ENCODE measurements around the gene UFSP1. TPM values are rescaled to one million over a fixed set of nuclear protein-coding genes. Genes with fewer than 3 reads are reported as not detected.
A peak's percentile ranks its signal among the peaks of the same experiment; 100 is the strongest.

Gene UFSP1
- total and polyA plus RNA-seq, 2 experiments from 2014 or later = 3.9 to 4.2 TPM

DNA sequence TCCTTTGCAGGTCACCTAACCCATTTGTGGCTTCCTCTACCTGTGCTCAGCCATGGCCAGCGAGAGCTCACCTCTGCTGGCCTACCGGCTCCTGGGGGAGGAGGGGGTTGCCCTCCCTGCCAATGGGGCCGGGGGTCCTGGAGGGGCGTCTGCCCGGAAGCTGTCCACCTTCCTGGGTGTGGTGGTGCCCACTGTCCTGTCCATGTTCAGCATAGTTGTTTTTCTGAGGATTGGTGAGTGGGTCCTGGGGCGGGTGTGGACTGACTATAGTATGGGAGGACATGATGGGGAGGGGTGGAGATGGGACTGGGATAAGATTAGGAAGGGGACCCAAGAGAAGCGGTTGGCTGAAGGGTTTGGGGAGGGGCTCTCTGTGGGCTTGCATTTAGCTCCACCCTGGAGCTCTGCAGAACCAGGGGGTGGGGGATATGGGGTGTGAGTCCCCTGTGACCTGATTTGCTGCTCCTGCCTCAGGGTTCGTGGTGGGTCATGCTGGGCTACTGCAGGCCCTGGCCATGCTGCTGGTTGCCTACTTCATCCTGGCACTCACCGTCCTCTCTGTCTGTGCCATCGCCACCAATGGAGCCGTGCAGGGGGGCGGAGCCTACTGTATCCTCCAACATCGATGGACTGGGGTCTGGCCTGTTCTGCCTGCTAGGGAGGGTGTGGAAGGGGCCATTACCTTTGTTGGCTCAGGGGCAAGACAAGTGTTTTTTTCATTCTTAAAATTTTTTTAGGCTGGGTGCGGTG is 35.2 kb downstream of the UFSP1 start:
- Histone ChIP-seq H3K27ac (no peak overlapping the region), H4K20me1 (ENCODE audit: insufficient read depth, poor library complexity, severe bottlenecking) (no peaks in the 10 kb centered on the region), H3K9me2 (replicated peaks; ENCODE audit: insufficient read depth) (no peaks in the 10 kb centered on the region), H3K4me1 (ENCODE audit: insufficient read depth) (no peaks in the 10 kb centered on the region), H3K27me3 (no peaks in the 10 kb centered on the region), H3K36me3 (replicated peaks; ENCODE audit: insufficient read depth, low read depth) (no peaks in the 10 kb centered on the region), H2AFZ (no peak overlapping the region), H3K4me3 (no peak overlapping the region), H3K4me2 (no peak overlapping the region), H3K9me3 (ENCODE audit: low read depth) (no peaks in the 10 kb centered on the region), H3K79me2 (peaks cover 18% of the 10 kb centered on the region)
- whole genome bisulfite sequencing (ENCODE audit: low lambda C conversion rate, missing lambda C conversion rate) = 94% methylated on average over 14 of the region's 14 CpGs
- no peak for DNase-seq (ENCODE audit: low spot score)
- TF ChIP-seq EZH2 (IDR thresholded peaks at IDR 0.05; ENCODE audit: borderline replicate concordance) (no peak), EZH2phosphoT487 (IDR thresholded peaks at IDR 0.05; ENCODE audit: low read depth, severe bottlenecking, unreplicated experiment) (no peak)
- TF ChIP-seq, protein P1, sequence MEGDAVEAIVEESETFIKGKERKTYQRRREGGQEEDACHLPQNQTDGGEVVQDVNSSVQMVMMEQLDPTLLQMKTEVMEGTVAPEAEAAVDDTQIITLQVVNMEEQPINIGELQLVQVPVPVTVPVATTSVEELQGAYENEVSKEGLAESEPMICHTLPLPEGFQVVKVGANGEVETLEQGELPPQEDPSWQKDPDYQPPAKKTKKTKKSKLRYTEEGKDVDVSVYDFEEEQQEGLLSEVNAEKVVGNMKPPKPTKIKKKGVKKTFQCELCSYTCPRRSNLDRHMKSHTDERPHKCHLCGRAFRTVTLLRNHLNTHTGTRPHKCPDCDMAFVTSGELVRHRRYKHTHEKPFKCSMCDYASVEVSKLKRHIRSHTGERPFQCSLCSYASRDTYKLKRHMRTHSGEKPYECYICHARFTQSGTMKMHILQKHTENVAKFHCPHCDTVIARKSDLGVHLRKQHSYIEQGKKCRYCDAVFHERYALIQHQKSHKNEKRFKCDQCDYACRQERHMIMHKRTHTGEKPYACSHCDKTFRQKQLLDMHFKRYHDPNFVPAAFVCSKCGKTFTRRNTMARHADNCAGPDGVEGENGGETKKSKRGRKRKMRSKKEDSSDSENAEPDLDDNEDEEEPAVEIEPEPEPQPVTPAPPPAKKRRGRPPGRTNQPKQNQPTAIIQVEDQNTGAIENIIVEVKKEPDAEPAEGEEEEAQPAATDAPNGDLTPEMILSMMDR (IDR thresholded peaks at IDR 0.05; ENCODE audit: poor library complexity) = no peak

DNA sequence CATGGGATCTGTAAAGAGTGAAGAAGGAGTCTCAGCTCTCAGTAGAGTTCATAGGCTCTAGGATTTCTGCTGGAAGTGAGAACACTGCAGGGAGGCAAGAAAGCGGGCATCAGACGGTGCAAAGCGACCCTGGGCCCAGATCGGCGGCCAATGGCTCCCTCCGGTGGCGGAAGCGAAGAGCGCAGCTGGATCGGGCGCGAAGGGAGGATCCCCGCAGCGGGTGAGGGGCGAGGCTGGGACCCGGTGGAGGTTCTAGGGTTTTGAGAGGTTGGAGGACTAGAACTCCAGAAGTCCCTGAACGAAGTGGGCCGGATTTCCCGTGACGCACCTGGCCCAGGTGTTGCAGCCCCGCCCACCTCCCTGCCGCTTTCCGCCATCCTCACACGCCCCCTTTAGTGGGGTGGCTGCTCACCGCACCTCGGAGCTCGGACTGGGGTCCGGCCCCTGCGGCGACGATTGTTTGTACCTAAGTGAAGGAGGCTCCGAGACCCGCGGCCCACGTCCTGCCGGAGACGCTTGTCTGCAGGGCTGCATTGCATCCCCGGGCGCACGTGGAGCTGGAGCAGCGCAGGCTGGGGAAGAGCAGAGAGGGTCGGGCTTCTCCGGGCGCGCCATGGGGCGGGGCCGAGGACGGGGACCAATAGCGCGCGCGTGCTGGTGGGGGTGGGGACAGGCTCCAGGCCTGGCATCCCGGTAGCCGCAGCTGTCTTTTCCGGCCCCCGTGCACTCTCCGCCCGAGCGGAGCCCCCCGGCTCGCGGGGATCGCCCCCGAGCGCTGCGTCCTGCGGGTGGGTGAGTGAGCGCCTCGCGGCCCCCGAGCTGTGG is 37.3 kb downstream of the UFSP1 start, which contains the start of gene SLC12A9:
Gene SLC12A9 (plus strand): TSS at position 666 of the 825 bp plus-strand sequence. CDS start 1,485 bp downstream, outside the sequence.
- TF ChIP-seq, protein P1 (IDR thresholded peaks at IDR 0.05; ENCODE audit: poor library complexity) = peak; percentile 97
- no peak for TF ChIP-seq EZH2 (IDR thresholded peaks at IDR 0.05; ENCODE audit: borderline replicate concordance)
- H3K9me3 ChIP-seq (ENCODE audit: low read depth) = no peaks in the 10 kb centered on the region
- peak within 1 kb of the TSS; percentile 96 for H3K4me3 ChIP-seq
- H3K27ac ChIP-seq = peak within 1 kb of the TSS; percentile 8
- WGBS (ENCODE audit: low lambda C conversion rate, missing lambda C conversion rate) = 1% methylated on average over 42 of the region's 71 CpGs
- H3K4me1 ChIP-seq (ENCODE audit: insufficient read depth) = no peaks in the 10 kb centered on the region
- H3K36me3 ChIP-seq (replicated peaks; ENCODE audit: insufficient read depth, low read depth) = no peaks in the 10 kb centered on the region
- no peaks in the 10 kb centered on the region for H4K20me1 ChIP-seq (ENCODE audit: insufficient read depth, poor library complexity, severe bottlenecking)
- H2AFZ ChIP-seq = peak within 1 kb of the TSS; percentile 88
- H3K27me3 ChIP-seq = no peaks in the 10 kb centered on the region
- H3K79me2 ChIP-seq = peaks cover 18% of the 10 kb centered on the region
- no peaks in the 10 kb centered on the region for H3K9me2 ChIP-seq (replicated peaks; ENCODE audit: insufficient read depth)
- peak within 1 kb of the TSS; percentile 97 for H3K4me2 ChIP-seq
- peak; percentile 95 for DNase-seq (ENCODE audit: low spot score)

DNA sequence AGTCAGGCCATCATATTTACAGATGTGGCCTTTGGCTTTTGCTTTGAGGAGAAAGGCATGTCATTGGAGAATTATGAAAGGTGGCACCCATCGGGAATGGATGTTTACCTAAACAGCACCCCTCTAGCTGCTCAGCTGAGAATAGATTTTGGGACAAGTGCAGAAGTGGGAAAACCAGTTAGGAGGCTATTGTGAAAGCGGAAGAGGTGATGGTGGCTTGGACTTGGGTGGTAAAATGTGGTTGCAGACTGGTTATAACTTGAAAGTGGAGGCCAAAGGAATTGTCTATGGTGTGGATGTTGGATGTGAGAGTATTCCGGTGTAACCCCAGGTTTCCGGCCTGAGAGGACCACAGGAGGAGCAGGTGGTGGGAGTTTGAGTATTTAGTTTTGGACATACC is 42.2 kb downstream of the UFSP1 start:
- Histone ChIP-seq H3K79me2 (no peaks in the 10 kb centered on the region), H3K4me1 (ENCODE audit: insufficient read depth) (no peaks in the 10 kb centered on the region), H3K9me3 (ENCODE audit: low read depth) (no peaks in the 10 kb centered on the region), H3K27me3 (no peaks in the 10 kb centered on the region), H3K4me2 (no peak overlapping the region), H4K20me1 (ENCODE audit: insufficient read depth, poor library complexity, severe bottlenecking) (no peaks in the 10 kb centered on the region), H3K27ac (no peak overlapping the region), H3K4me3 (no peak overlapping the region), H3K36me3 (replicated peaks; ENCODE audit: insufficient read depth, low read depth) (no peaks in the 10 kb centered on the region), H3K9me2 (replicated peaks; ENCODE audit: insufficient read depth) (no peaks in the 10 kb centered on the region), H2AFZ (no peak overlapping the region)
- 99% methylated on average over 4 of the region's 4 CpGs for WGBS (ENCODE audit: low lambda C conversion rate, missing lambda C conversion rate)
- no peak for DNase-seq (ENCODE audit: low spot score)
- TF ChIP-seq EZH2 (IDR thresholded peaks at IDR 0.05; ENCODE audit: borderline replicate concordance) (no peak), EZH2phosphoT487 (IDR thresholded peaks at IDR 0.05; ENCODE audit: low read depth, severe bottlenecking, unreplicated experiment) (no peak)
- TF ChIP-seq, protein P1 (IDR thresholded peaks at IDR 0.05; ENCODE audit: poor library complexity) = no peak
